Renal cortical epithelial cell (primary cell): ENCODE measurements around the gene MPV17L2. TPM values are rescaled to one million over a fixed set of nuclear protein-coding genes. Genes with fewer than 3 reads are reported as not detected.
"Not testable (repeated sequence)": the region's sequence is repeated elsewhere in the genome, so short reads cannot be mapped to it uniquely, and the experiment has no call there.

Source experiments
- DNase-seq: peaks from one replicate; pipeline ENCODE4 v3.0.0-alpha.2; 2011; ENCODE audit warnings: low read depth
- total RNA-seq: library from RNA; depleted of rRNA; stranded (reverse); fragments of >200 nt; gene quantifications from 2 replicates; pipeline ENCODE4 v1.2.3, GENCODE V29; 2014

Gene MPV17L2
- 12.3 and 57.1 TPM in 2 replicates for total RNA-seq

GRCh38 chr19:18192673-18193387, at the start of gene MPV17L2:
Gene MPV17L2 (plus strand): TSS chr19:18193218. CDS start chr19:18193282, 64 bp downstream.
- peak; percentile 99 for DNase-seq

GRCh38 chr19:18143902-18144301, 49.1 kb upstream of the MPV17L2 start:
- no peak for DNase-seq

GRCh38 chr19:18144361-18144760, 48.7 kb upstream of the MPV17L2 start:
- no peak for DNase-seq

- DNase-seq: no peak
These were observed 48.1 kb upstream of the MPV17L2 start for GRCh38 chr19:18144906-18145305.

GRCh38 chr19:18145391-18145999, 47.5 kb upstream of the MPV17L2 start:
- DNase-seq: no peak

- DNase-seq: no peak
These were observed 45.6 kb upstream of the MPV17L2 start for GRCh38 chr19:18147396-18147795.

GRCh38 chr19:18149596-18149975, 43.4 kb upstream of the MPV17L2 start:
- no peak for DNase-seq

- no peak for DNase-seq
These were observed 42.0 kb upstream of the MPV17L2 start for GRCh38 chr19:18150776-18151624.

- DNase-seq: peak; percentile 97
These were observed 40.6 kb upstream of the MPV17L2 start for GRCh38 chr19:18152442-18152816.

- DNase-seq: peak; percentile 94
These were observed 40.0 kb upstream of the MPV17L2 start, which contains the start of gene PIK3R2 for GRCh38 chr19:18152817-18153555. Gene PIK3R2 (plus strand): TSS chr19:18153163. CDS start chr19:18155880, 2,717 bp downstream.

- DNase-seq: no peak
These were observed 39.4 kb upstream of the MPV17L2 start for GRCh38 chr19:18153556-18154134.

GRCh38 chr19:18155095-18156087, 37.6 kb upstream of the MPV17L2 start:
- DNase-seq: no peak

- DNase-seq: no peak
These were observed 36.8 kb upstream of the MPV17L2 start for GRCh38 chr19:18156268-18156667.

GRCh38 chr19:18156841-18157464, 36.1 kb upstream of the MPV17L2 start:
- peak; percentile 75 for DNase-seq

- DNase-seq: no peak
These were observed 35.5 kb upstream of the MPV17L2 start for GRCh38 chr19:18157465-18158063.

- no peak for DNase-seq
These were observed 34.6 kb upstream of the MPV17L2 start for GRCh38 chr19:18158467-18158866.

GRCh38 chr19:18159059-18159616, 33.9 kb upstream of the MPV17L2 start:
- DNase-seq: not testable (repeated sequence)

GRCh38 chr19:18159810-18160209, 33.2 kb upstream of the MPV17L2 start:
- DNase-seq: no peak

- DNase-seq: no peak
These were observed 32.5 kb upstream of the MPV17L2 start for GRCh38 chr19:18160493-18160970.
